Sigmoid colon (tissue), 4 donors: ENCODE measurements around the gene ALS2.
"Not testable (repeated sequence)": the region's sequence is repeated elsewhere in the genome, so short reads cannot be mapped to it uniquely, and the experiment has no call there.

Source experiments
- CTCF ChIP-seq, 4 experiments: fragments of 450-650 bp in 3 of 4; fragments of 200-600 bp in 1 of 4; IDR thresholded peaks; one replicate each; pipeline ENCODE4 v1.5.1; 2016 to 2019; ENCODE audit warnings: antibody characterized with exemption in 4 of 4, mild to moderate bottlenecking in 3 of 4, moderate library complexity in 2 of 4
- EP300 ChIP-seq, 4 donors: sonication (generic); formaldehyde crosslinking; IDR thresholded peaks; one replicate each; pipeline ENCODE4 v1.6.1; 2017; ENCODE audit warnings: antibody characterized with exemption in 4 of 4
- POLR2A ChIP-seq, 2 donors: fragments of 450-650 bp; IDR thresholded peaks; one replicate each; pipeline ENCODE4 v1.6.1; 2016; ENCODE audit warnings: antibody characterized with exemption in 2 of 2, mild to moderate bottlenecking in 2 of 2, moderate library complexity in 2 of 2
- POLR2AphosphoS5 ChIP-seq, 4 donors: sonication (generic); formaldehyde crosslinking; IDR thresholded peaks; one replicate each; pipeline ENCODE4 v1.6.1; 2017; ENCODE audit warnings: antibody characterized with exemption in 4 of 4

DNA sequence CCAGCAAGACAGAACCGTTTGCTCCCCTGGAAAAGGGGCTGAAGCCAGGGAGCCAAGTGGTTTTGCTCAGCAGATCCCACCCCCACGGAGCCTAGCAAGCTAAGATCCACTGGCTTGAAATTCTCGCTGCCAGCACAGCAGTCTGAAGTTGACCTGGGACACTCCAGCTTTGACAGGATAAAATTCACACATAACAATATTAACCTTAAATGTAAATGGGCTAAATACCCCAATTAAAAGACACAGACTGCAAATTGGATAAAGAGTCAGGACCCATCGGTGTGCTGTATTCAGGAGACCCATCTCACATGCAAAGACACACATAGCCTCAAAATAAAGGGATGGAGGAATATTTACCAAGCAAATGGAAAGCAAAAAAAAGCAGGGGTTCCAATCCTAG, 109.5 kb downstream of the ALS2 start:
- TF ChIP-seq CTCF, EP300, POLR2A, POLR2AphosphoS5 (IDR thresholded peaks at IDR 0.05): not testable (repeated sequence)
